Panc1 (cell line): ENCODE data around the gene FAM3C.

Experiments
- CTCF ChIP-seq: fragments of 450-650 bp; IDR thresholded peaks from 2 replicates; pipeline ENCODE4 v1.5.1; 2017; ENCODE audit warnings: mild to moderate bottlenecking
- SIN3A ChIP-seq: IDR thresholded peaks from 2 replicates; pipeline ENCODE4 v1.6.1; 2012; ENCODE audit warnings: low read depth, mild to moderate bottlenecking, low read length, moderate library complexity, borderline replicate concordance; ENCODE audit not compliant: insufficient read depth
- TCF7L2 ChIP-seq: IDR thresholded peaks from 2 replicates; pipeline ENCODE4 v1.6.1; 2011; ENCODE audit warnings: mild to moderate bottlenecking, low read depth, low read length, inconsistent platforms

- TF ChIP-seq CTCF = no peak
- no peak for TF ChIP-seq TCF7L2
- TF ChIP-seq SIN3A = no peak
Measured at GRCh38 chr7:121313220-121313792, 82.8 kb downstream of the FAM3C start.
